NCI-H2029 (cell line): ENCODE results near the gene RASA2.
"Not testable (repeated sequence)": the region's sequence is repeated elsewhere in the genome, so short reads cannot be mapped to it uniquely, and the experiment has no call there.

Source experiments
- DNase-seq: peaks from one replicate; lab custom pipeline; 2025; lab: John Stamatoyannopoulos, UW

RASA2 gene

DNA sequence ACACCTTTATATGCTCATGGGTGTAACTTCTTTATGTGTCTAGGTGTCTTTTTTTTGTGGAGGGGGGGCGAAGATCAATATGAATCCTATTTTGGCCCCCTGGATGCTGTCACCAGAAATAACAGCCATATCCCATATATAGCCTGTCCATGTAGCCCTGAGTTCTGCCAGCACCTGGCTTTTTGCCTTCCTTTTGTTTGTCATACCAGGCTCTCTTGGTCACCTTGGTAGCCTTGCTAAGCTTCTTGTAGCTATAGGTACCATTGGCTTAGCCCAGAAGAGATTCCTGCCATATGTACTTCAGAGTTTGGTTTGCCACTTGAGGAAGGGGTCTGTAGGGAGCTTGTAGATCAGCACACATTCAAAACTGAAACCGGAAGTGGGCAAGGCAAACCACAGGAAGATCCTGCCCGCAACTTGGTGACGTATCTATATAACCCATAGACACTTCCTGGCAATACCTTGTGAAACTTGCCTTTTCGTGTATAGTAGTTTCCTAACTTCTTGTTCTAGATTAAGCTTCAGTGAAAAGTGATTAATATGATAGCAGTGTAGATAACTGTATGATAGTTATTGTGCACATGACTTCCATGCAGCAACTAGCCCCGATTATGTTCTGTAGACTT, 11.9 kb downstream of the RASA2 start:
- DNase-seq, result peak; percentile 38

GRCh38 chr3:141499284-141499683, 12.5 kb downstream of the RASA2 start:
- DNase-seq, result no peak

- DNase-seq, result no peak
Observed at GRCh38 chr3:141499965-141500364, 13.1 kb downstream of the RASA2 start.

GRCh38 chr3:141500397-141500796, 13.6 kb downstream of the RASA2 start:
- no peak for DNase-seq

DNA sequence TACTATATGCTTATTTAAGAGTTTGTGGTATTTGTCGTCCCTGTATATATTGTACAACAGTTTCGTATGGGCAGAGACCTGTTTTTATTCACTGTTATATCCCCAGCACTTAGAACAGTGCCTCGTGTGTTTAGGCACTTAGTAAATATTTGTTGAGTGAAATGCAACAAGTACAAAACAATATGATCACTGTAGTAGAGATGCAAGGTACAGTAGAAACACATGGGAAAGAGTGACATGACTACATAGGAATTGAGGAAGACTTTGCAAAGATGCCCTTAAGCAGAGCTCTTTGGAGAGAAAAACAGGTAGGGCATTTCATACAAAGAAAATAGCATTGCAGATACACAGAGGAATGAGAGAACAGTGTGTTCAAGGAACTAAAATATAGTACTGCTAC, 18.3 kb downstream of the RASA2 start:
- DNase-seq, result no peak

DNA sequence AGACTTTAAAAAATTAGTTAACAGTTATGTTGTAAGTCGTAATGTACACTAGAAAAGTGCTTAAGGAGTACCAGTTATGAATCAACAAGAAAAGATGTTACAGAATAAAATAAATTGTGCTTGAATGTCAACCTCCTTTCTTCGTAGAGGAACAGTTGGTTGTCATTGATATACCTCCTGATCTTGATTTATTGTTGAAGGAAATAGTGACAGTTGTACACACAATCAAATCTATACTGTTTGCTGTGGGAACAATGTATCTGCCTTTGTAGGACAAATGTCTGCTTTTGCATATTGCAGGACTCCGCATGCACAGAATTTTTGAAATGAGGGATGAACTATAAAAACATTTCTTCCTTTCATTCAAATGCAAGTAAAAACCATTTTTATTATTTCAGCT, 19.2 kb downstream of the RASA2 start:
- DNase-seq, result no peak

DNA sequence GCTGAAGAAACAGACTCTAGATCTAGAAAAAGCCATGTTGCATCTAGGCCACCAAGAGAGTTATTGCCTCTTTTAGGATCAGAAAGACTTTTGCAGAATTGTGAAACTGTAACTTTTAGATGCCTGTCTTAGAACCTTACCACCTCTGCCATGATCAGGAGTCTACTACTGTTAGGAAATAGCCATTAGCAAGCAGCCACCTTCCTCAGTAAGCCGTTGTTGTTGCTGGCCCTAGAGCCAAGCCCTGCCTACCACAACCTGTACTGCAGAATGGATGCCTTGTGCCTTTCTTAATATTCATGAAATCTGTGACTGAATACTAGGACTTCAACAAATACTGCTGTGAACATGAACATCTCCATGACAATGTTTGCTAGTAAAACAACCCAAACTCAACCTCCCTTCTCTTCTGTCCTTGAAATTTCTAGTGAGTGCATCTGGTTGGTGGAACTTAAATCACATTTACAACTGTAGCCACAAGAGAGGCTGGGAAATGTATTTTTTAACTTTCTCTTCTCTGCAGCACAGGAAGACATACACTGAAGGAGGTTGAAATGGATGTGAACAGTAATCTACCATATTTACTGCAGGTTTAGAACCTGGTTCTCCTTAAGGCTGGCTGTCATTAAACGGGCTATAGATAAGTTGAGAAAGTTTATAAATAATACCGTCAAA, 20.7 kb downstream of the RASA2 start:
- DNase-seq, result no peak

- DNase-seq, result no peak
Observed at GRCh38 chr3:141508067-141508436, 21.2 kb downstream of the RASA2 start.

DNA sequence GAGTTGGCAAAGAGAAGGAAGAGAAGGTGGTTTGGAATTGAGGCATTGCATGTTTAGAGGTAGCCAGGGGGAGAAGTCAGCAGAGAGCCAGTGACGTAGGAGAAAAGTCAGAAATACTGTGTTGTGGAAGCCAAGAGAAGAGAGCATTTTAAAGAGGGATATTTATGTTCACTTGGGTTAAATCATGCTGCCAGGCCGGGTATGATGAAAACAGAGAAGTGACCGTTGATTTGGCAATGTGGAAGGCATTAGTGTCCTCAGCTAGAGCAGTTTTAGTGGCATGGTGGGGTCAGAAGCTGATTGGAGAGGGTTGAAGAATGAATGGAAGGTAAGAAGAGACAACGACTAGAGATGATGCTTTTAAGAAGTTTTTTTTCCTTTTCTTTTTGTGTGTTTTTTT, 24.5 kb downstream of the RASA2 start:
- no peak for DNase-seq

DNA sequence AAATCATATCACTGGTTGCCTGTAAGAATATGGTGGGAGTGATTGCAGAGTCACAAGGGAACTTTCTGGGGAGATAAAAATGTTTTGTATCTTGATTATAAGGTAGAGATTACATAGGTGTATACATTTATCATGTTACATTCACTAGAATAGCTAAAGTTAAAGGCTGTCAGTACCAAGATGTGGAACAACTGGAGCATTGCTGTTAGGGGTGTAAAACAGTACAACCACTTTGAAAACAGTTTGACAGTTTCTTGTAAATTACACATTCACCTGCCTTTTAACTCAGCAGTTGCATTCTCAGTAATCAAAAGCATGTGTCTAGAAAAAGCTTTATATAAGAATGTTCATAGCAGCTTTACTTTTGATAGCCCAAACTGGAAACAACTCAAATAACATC, 27.6 kb downstream of the RASA2 start:
- no peak for DNase-seq

- DNase-seq, result no peak
Observed at GRCh38 chr3:141519587-141519986, 32.8 kb downstream of the RASA2 start.

DNA sequence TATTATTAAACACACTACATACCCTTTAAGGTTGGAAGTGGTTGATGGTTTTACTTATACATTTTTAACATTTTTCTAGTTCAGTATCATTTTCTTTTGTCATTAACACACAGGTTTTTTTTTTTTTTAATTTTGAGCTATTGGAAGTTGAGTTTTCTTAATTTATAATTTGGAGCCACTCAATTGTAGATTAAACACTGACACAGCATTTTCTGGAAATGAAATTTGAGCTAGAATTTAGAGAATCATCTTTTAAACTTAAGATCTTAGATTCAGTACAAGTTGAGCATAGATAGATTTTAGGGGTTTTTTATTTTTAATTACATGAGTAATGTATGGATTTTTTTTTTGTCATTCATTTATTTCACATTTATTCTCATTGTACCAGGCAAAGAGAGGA, 35.0 kb downstream of the RASA2 start:
- no peak for DNase-seq

- no peak for DNase-seq
Observed at GRCh38 chr3:141523615-141524375, 37.0 kb downstream of the RASA2 start.

- no peak for DNase-seq
Observed at GRCh38 chr3:141524988-141525387, 38.2 kb downstream of the RASA2 start.

- no peak for DNase-seq
Observed at GRCh38 chr3:141525814-141526213, 39.0 kb downstream of the RASA2 start.

- no peak for DNase-seq
Observed at GRCh38 chr3:141526709-141527108, 39.9 kb downstream of the RASA2 start.

- no peak for DNase-seq
Observed at GRCh38 chr3:141528800-141529199, 42.0 kb downstream of the RASA2 start.

- DNase-seq, result no peak
Observed at GRCh38 chr3:141529256-141529655, 42.4 kb downstream of the RASA2 start.

GRCh38 chr3:141529717-141530414, 43.0 kb downstream of the RASA2 start:
- DNase-seq, result no peak

GRCh38 chr3:141530415-141530768, 43.6 kb downstream of the RASA2 start:
- DNase-seq, result no peak

DNA sequence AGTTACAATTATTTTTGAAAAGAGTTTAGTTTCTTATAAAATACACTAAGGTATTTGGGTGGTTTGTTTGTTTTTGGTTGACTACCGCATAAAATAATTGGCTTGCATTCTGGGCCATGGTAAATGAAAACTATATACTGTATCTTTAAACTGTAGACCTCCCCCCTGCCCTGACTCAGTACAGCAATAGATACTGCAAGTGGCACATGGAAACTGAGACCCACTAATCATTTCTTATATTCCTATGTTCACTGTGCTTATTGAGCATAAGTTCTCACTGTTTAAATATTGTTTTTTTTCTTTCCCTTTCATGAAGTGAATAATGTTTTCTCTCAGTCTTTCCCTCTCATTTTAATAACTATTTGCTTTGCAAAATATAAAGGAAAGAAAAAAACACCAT, 45.8 kb downstream of the RASA2 start:
- DNase-seq, result no peak

DNA sequence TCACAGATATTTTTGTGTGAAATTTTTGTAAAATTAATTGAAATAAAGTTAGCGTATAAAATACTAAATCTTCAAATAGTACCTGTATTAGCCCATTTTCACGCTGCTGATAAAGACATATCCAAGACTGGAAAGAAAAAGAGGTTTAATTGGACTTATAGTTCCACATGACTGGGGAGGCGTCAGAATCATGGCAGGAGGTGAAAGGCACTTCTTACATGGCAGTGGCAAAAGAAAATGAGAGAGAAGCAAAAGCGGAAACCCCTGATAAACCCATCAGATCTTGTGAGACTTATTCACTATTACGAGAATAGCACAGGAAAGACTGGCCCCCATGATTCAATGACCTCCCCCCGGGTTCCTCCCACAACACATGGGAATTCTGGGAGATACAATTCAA, 49.2 kb downstream of the RASA2 start:
- not testable (repeated sequence) for DNase-seq

GRCh38 chr3:141537856-141538255, 51.0 kb downstream of the RASA2 start:
- no peak for DNase-seq
